ENCODE results near the gene EID2.

The EID2 gene

GRCh38 chr19:39501340-39501739, 38.6 kb downstream of the EID2 start:
- Histone ChIP-seq H3K27me3 (replicated peaks; ENCODE audit: control insufficient read depth, insufficient read depth, low read length) (no peaks in the 10 kb centered on the region; the same call in 1 of the 2 replicates), H3K36me3 (ENCODE audit: control insufficient read depth, insufficient read depth, low read length) (no peaks in the 10 kb centered on the region), H3K4me3 (replicated peaks; ENCODE audit: low read depth, low read length) (no peak overlapping the region)
- no peak for TF ChIP-seq CTCF (IDR thresholded peaks at IDR 0.05; ENCODE audit: insufficient read depth, low read length, poor library complexity, severe bottlenecking)
- DNase-seq (ENCODE audit: extremely low read depth, insufficient read length), result no peak

- no peak for TF ChIP-seq CTCF (IDR thresholded peaks at IDR 0.05; ENCODE audit: insufficient read depth, low read length, poor library complexity, severe bottlenecking)
- no peaks in the 10 kb centered on the region for H3K36me3 ChIP-seq (ENCODE audit: control insufficient read depth, insufficient read depth, low read length)
- H3K4me3 ChIP-seq (replicated peaks; ENCODE audit: low read depth, low read length), result no peak overlapping the region
- no peak for DNase-seq (ENCODE audit: extremely low read depth, insufficient read length)
- no peaks in the 10 kb centered on the region; the same call in 1 of the 2 replicates for H3K27me3 ChIP-seq (replicated peaks; ENCODE audit: control insufficient read depth, insufficient read depth, low read length)
These were observed 39.4 kb downstream of the EID2 start for GRCh38 chr19:39500543-39500942.

- H3K27me3 ChIP-seq (replicated peaks; ENCODE audit: control insufficient read depth, insufficient read depth, low read length), result no peaks in the 10 kb centered on the region; the same call in 1 of the 2 replicates
- no peak for TF ChIP-seq CTCF (IDR thresholded peaks at IDR 0.05; ENCODE audit: insufficient read depth, low read length, poor library complexity, severe bottlenecking)
- DNase-seq (ENCODE audit: extremely low read depth, insufficient read length), result no peak
- H3K36me3 ChIP-seq (ENCODE audit: control insufficient read depth, insufficient read depth, low read length), result no peaks in the 10 kb centered on the region
- H3K4me3 ChIP-seq (replicated peaks; ENCODE audit: low read depth, low read length), result no peak overlapping the region
These were observed 40.0 kb downstream of the EID2 start for GRCh38 chr19:39499932-39500331.

GRCh38 chr19:39498798-39499642, 40.9 kb downstream of the EID2 start, which contains the start of gene DLL3:
Gene DLL3, plus strand, starts transcription at chr19:39498947. Its CDS starts 28 bp downstream, at chr19:39498975.
- no peaks in the 10 kb centered on the region; the same call in 1 of the 2 replicates for H3K27me3 ChIP-seq (replicated peaks; ENCODE audit: control insufficient read depth, insufficient read depth, low read length)
- no peak for TF ChIP-seq CTCF (IDR thresholded peaks at IDR 0.05; ENCODE audit: insufficient read depth, low read length, poor library complexity, severe bottlenecking)
- no peak for DNase-seq (ENCODE audit: extremely low read depth, insufficient read length)
- H3K4me3 ChIP-seq (replicated peaks; ENCODE audit: low read depth, low read length), result peak within 1 kb of the TSS; percentile 26; the same call in 1 of the 2 replicates
- H3K36me3 ChIP-seq (ENCODE audit: control insufficient read depth, insufficient read depth, low read length), result no peaks in the 10 kb centered on the region

- no peaks in the 10 kb centered on the region; the same call in 1 of the 2 replicates for H3K27me3 ChIP-seq (replicated peaks; ENCODE audit: control insufficient read depth, insufficient read depth, low read length)
- DNase-seq (ENCODE audit: extremely low read depth, insufficient read length), result peak; percentile 68
- no peaks in the 10 kb centered on the region for H3K36me3 ChIP-seq (ENCODE audit: control insufficient read depth, insufficient read depth, low read length)
- H3K4me3 ChIP-seq (replicated peaks; ENCODE audit: low read depth, low read length), result peak overlapping the region; percentile 9; the same call in 1 of the 2 replicates
- TF ChIP-seq CTCF (IDR thresholded peaks at IDR 0.05; ENCODE audit: insufficient read depth, low read length, poor library complexity, severe bottlenecking), result peak; percentile 40
These were observed 41.8 kb downstream of the EID2 start for GRCh38 chr19:39497996-39498797.
